ENCODE results near the gene LCN12.

LCN12 gene, protein sequence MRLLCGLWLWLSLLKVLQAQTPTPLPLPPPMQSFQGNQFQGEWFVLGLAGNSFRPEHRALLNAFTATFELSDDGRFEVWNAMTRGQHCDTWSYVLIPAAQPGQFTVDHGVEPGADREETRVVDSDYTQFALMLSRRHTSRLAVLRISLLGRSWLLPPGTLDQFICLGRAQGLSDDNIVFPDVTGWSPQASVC

DNA sequence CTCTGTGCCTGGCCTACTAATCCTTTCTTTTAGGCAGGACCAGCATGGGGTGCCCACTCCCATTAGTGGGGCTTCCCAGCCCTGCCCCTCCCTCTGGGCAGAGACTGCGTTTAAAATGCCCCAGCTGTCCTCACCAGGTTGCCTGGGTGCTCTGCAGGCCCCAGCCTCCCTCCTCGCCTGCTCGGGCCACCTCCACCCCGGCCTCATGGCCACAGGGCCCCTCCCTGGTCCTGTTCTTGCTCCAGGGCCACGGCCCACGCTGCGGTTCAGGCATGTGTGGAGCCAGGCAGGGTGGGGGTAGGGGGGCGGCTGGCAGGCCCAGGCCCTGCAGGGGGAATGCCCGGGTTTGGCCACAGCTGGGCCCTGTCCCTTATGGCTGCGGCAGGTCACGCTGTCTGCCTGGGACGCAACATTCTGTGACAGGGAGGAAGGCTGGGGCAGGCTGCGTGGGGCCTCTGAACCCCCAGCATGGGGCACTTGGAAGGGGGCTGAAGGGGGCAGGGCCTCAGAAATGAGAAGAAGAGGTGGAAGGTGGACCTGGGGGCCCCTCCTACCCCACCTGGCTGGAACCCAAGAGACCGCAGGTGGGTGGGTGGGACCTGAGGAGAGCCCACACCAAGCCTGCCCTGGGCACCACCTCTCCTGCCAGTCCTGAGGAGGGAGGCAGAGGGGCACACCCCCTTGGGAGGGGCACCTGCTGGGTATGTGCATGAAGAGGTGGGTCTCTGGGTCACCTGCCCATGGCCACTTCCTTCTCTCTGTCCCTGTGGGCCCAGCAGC is at the start of gene LCN12:
Gene LCN12, plus strand, starts transcription at position 733 of the 780 bp plus-strand sequence. CDS start 55 bp downstream, outside the sequence.
- DNase-seq (ENCODE audit: low read depth): no peak
- TF ChIP-seq, protein P1, sequence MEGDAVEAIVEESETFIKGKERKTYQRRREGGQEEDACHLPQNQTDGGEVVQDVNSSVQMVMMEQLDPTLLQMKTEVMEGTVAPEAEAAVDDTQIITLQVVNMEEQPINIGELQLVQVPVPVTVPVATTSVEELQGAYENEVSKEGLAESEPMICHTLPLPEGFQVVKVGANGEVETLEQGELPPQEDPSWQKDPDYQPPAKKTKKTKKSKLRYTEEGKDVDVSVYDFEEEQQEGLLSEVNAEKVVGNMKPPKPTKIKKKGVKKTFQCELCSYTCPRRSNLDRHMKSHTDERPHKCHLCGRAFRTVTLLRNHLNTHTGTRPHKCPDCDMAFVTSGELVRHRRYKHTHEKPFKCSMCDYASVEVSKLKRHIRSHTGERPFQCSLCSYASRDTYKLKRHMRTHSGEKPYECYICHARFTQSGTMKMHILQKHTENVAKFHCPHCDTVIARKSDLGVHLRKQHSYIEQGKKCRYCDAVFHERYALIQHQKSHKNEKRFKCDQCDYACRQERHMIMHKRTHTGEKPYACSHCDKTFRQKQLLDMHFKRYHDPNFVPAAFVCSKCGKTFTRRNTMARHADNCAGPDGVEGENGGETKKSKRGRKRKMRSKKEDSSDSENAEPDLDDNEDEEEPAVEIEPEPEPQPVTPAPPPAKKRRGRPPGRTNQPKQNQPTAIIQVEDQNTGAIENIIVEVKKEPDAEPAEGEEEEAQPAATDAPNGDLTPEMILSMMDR (IDR thresholded peaks at IDR 0.05; ENCODE audit: control insufficient read depth, insufficient read depth, low read depth, low read length, missing control alignments): no peak

GRCh38 chr9:136903041-136903554 is 49.0 kb upstream of the LCN12 start:
- TF ChIP-seq, protein P1 (IDR thresholded peaks at IDR 0.05; ENCODE audit: control insufficient read depth, insufficient read depth, low read depth, low read length, missing control alignments): no peak
- no peak for DNase-seq (ENCODE audit: low read depth)
- H3K4me3 ChIP-seq (ENCODE audit: control insufficient read depth, low read depth, low read length): no peak overlapping the region

More for the DNA sequence above, at the start of gene LCN12:
- H3K4me3 ChIP-seq (ENCODE audit: control insufficient read depth, low read depth, low read length): no peak within 1 kb of the TSS

GRCh38 chr9:136906266-136906665 is 45.8 kb upstream of the LCN12 start:
- no peak overlapping the region for H3K4me3 ChIP-seq (ENCODE audit: control insufficient read depth, low read depth, low read length)
- TF ChIP-seq, protein P1 (IDR thresholded peaks at IDR 0.05; ENCODE audit: control insufficient read depth, insufficient read depth, low read depth, low read length, missing control alignments): no peak
- no peak for DNase-seq (ENCODE audit: low read depth)

DNA sequence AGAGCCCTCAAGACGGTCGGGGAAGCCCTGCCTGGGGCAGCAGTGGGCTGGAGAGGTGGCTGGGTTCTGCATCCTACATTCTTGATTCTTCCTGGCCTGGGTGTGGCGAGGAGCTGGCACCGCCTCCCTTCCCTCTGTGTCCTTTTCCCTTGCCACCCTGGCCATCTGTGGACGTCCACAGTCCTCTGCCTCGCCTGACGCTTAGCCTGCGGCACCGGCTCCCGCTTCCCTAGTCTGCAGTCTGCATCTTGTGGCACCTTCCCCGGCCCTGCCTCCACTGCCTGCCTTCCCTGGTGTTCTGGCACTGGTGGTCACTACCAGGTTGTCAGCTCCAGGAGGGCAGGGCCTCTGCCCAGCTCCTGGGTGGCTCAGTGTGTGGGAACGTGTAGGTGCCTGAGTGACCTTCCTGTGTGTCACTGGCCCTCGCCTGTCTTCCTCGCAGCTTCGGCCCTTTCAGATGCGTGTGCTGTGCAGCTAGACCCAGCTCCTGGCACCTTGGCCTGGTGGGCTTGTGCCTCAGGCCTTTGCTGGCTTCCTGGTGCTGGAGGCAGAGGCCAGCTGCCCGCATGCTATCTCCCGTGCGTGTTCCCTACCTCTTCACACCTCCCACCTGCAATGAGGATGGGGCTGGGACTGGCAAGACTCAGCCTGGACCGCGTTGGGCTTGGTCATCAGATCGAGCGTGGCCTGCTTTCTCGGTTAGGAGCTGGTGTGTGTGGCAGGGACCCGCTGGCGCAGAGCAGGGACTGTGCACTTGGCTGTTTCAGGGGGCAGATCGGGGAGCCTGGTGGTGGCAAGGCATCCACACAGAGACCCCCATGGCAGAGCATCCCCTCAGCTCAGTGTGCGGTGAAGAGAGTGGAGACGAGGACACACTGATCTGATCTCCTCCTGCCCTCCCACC is 44.8 kb upstream of the LCN12 start:
- no peak overlapping the region for H3K4me3 ChIP-seq (ENCODE audit: control insufficient read depth, low read depth, low read length)
- DNase-seq (ENCODE audit: low read depth): no peak
- TF ChIP-seq, protein P1 (IDR thresholded peaks at IDR 0.05; ENCODE audit: control insufficient read depth, insufficient read depth, low read depth, low read length, missing control alignments): no peak

DNA sequence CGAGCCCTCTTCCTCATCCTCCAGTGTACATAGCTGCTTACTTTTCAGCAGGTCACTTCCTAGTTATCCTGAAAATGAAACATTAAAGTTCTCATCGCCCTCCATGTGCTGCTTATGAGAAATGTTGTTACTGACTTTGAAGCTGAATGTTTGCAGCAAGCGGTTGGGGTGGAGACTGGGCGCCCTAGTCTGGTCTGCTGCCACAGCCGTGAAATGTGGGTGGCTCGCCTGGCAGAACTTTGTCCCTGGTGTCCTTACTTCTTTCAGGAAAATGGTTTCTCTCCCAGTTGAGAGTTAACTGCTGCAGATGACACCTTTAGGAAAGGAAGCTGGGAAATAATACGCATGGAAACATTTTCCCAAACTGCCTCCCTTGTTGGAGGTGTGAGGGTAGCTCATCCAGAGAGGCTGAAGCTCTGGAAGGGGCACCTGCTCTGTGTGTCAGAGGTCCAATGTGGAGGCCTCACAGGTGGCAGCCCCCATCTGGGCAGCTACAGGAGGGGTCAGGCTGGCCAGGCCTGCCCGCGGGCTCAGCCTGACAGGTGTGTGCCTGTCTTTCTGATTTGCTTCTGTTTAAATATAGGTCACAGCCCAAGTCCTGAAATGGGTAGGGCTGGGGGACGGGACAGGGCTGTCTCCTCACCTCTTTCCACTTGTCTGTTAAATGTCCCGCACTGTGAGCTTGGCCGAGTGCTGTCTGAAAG is 41.7 kb upstream of the LCN12 start:
- TF ChIP-seq, protein P1 (IDR thresholded peaks at IDR 0.05; ENCODE audit: control insufficient read depth, insufficient read depth, low read depth, low read length, missing control alignments): no peak
- DNase-seq (ENCODE audit: low read depth): no peak
- no peak overlapping the region for H3K4me3 ChIP-seq (ENCODE audit: control insufficient read depth, low read depth, low read length)

DNA sequence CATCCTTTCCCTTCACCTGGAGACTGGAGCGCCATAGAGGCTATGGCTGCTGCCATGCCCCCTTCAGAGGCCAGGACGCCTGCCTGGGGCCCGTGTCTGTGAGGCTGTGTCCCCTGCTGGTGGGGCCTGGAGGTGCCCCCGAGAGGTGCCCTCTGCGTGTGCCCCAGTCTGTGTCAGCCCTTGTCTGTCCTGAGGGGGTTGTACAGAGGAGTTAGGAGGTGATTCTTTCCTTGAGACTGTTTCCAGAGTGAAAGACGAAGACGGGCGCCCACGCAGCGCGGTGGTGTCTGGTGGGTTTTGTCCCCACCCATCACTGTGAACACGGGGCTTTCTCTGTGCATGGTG is 41.2 kb upstream of the LCN12 start:
- no peak for DNase-seq (ENCODE audit: low read depth)
- H3K4me3 ChIP-seq (ENCODE audit: control insufficient read depth, low read depth, low read length): no peak overlapping the region
- TF ChIP-seq, protein P1 (IDR thresholded peaks at IDR 0.05; ENCODE audit: control insufficient read depth, insufficient read depth, low read depth, low read length, missing control alignments): no peak
